Loucy (cell line): ENCODE measurements around the gene KCMF1.

Experiments used
- H2AFZ ChIP-seq: fragments of 200-600 bp; sonication (generic); 2 replicates; pipeline ENCODE4 v1.6.0; 2016; ENCODE audit warnings: antibody characterized with exemption, mild to moderate bottlenecking, low read length, moderate library complexity
- H3F3A ChIP-seq: fragments of 200-600 bp; 2 replicates; pipeline ENCODE4 v1.6.0; 2016; ENCODE audit warnings: antibody characterized with exemption, low read depth, mild to moderate bottlenecking
- H3K27me3 ChIP-seq: fragments of 200-600 bp; sonication (generic); 2 replicates; pipeline ENCODE4 v1.6.1; 2014; ENCODE audit warnings: low read length, mild to moderate bottlenecking; ENCODE audit not compliant: insufficient read depth, poor library complexity, severe bottlenecking
- H3K36me3 ChIP-seq: fragments of 200-600 bp; sonication (generic); 2 replicates; pipeline ENCODE4 v1.6.1; 2016; ENCODE audit warnings: low read length; ENCODE audit not compliant: insufficient read depth
- H3K4me1 ChIP-seq: fragments of 200-600 bp; sonication (generic); 2 replicates; pipeline ENCODE4 v1.5.1; 2014; ENCODE audit warnings: low read length, mild to moderate bottlenecking; ENCODE audit not compliant: insufficient read depth, poor library complexity, severe bottlenecking
- H3K4me2 ChIP-seq: fragments of 200-600 bp; sonication (generic); 2 replicates; pipeline ENCODE4 v1.6.0; 2014; ENCODE audit warnings: antibody characterized with exemption, low read length, low read depth, mild to moderate bottlenecking; ENCODE audit not compliant: poor library complexity, severe bottlenecking
- H3K4me3 ChIP-seq: fragments of 200-600 bp; sonication (generic); 2 replicates; pipeline ENCODE4 v1.5.1; 2014; ENCODE audit warnings: low read length, mild to moderate bottlenecking, mixed read lengths; ENCODE audit not compliant: poor library complexity, severe bottlenecking
- H3K79me2 ChIP-seq: fragments of 200-600 bp; sonication (generic); 2 replicates; pipeline ENCODE4 v1.6.1; 2014; ENCODE audit warnings: low read length; ENCODE audit not compliant: insufficient read depth
- H3K9ac ChIP-seq: fragments of 200-600 bp; sonication (generic); 2 replicates; pipeline ENCODE4 v1.6.0; 2014; ENCODE audit warnings: mild to moderate bottlenecking, low read depth, low read length, moderate library complexity; ENCODE audit not compliant: poor library complexity, severe bottlenecking
- H3K9me2 ChIP-seq: fragments of 200-600 bp; sonication (generic); replicated peaks from 2 replicates; pipeline ENCODE4 v1.6.1; 2016; ENCODE audit warnings: low read depth, low read length, mixed read lengths
- H3K9me3 ChIP-seq: fragments of 200-600 bp; sonication (generic); 2 replicates; pipeline ENCODE4 v1.6.1; 2014; ENCODE audit warnings: mild to moderate bottlenecking, antibody characterized with exemption, low read length, low read depth; ENCODE audit not compliant: insufficient read depth
- H4K20me1 ChIP-seq: fragments of 200-600 bp; sonication (generic); 2 replicates; pipeline ENCODE4 v1.6.0; 2014; ENCODE audit warnings: antibody characterized with exemption, low read length, mild to moderate bottlenecking; ENCODE audit not compliant: insufficient read depth, poor library complexity, severe bottlenecking
- EZH2phosphoT487 ChIP-seq: fragments of 200-600 bp; IDR thresholded peaks from 2 replicates; pipeline ENCODE4 v1.6.1; 2018; ENCODE audit warnings: antibody characterized with exemption, mild to moderate bottlenecking, moderate library complexity, borderline replicate concordance
- TF ChIP-seq, protein P1 (sequence below): fragments of 200-600 bp; sonication (generic); conservative IDR thresholded peaks from 2 replicates; pipeline ENCODE4 v1.5.1; 2014; ENCODE audit warnings: mild to moderate bottlenecking, antibody characterized with exemption, low read length

The KCMF1 gene

DNA sequence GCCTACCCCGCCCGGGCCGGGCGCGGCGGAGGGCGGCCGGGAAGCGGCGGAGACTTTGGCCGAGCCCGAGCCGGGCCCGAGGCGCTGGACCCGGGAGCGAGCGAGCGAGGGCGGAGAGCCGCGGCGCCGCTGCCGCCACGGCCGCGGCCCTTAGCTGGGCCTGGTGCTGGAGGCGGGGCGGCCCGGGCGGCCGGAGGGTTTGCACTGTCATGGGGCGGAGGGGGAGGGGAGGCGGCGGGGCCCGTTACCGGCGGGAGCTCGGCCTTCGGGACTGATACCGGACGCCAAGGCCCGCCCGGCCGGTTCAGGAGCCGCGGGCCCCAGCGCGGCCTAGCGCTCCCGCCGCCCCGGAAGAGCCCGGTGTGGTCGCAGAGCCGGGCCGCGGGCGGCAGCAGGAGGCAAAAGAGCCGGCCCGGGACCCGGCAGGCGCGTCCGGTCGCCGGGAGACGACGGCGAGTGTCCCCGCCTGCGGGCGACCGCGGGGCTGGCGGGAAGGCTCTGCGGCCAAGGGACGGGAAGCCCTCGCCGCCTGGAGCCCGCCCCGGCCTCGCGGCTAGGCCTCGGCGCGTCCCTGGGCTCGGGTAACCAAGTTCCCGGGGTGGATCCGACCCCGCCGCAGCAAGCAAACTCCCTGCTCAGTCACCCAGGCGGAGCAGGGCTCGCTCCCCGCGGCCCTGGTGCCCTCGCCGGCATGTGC lies 697 bp downstream of the KCMF1 start:
- Histone ChIP-seq H3K36me3 (no peaks in the 10 kb centered on the region), H3K9ac (peak overlapping the region; percentile 95), H3K79me2 (peaks cover 80% of the 10 kb centered on the region), H3F3A (no peaks in the 10 kb centered on the region; the same call in 1 of the 2 replicates), H2AFZ (no peak overlapping the region; the same call in 1 of the 2 replicates), H3K4me1 (peaks cover 44% of the 10 kb centered on the region), H3K9me2 (no peaks in the 10 kb centered on the region), H4K20me1 (peaks cover 55% of the 10 kb centered on the region), H3K27me3 (no peaks in the 10 kb centered on the region), H3K4me2 (peak overlapping the region; percentile 74), H3K9me3 (no peaks in the 10 kb centered on the region), H3K4me3 (peak overlapping the region; percentile 90)
- TF ChIP-seq, protein P1, sequence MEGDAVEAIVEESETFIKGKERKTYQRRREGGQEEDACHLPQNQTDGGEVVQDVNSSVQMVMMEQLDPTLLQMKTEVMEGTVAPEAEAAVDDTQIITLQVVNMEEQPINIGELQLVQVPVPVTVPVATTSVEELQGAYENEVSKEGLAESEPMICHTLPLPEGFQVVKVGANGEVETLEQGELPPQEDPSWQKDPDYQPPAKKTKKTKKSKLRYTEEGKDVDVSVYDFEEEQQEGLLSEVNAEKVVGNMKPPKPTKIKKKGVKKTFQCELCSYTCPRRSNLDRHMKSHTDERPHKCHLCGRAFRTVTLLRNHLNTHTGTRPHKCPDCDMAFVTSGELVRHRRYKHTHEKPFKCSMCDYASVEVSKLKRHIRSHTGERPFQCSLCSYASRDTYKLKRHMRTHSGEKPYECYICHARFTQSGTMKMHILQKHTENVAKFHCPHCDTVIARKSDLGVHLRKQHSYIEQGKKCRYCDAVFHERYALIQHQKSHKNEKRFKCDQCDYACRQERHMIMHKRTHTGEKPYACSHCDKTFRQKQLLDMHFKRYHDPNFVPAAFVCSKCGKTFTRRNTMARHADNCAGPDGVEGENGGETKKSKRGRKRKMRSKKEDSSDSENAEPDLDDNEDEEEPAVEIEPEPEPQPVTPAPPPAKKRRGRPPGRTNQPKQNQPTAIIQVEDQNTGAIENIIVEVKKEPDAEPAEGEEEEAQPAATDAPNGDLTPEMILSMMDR = no peak
- no peak for TF ChIP-seq EZH2phosphoT487

DNA sequence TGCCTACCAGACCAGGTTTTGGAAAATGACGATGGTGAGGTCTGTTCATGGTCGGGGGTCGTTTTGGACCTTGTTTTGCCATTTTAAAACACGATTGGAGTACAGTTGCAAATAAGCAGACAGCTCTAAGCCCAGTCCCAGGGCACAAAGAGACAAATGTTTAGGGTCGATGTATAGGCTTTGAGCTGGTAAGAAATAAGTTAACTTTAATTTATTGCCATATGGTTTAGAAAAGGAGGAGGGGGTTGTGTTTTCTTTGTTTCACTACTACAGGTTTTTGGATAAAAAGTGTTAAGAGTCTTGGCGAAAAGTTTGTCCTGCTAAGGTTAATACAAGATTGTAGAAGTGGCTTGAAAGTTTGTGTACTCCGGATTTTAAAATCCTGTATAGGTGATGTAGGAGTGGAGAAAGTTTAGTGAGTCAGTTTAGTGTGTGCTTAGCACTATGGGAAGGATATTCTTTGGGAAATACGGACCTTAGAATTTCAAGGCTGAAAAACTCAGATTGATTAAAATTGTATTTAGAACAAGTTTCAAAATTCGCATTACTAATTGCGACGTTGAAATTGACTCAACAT lies 1.3 kb downstream of the KCMF1 start:
- no peaks in the 10 kb centered on the region for H3K9me2 ChIP-seq
- TF ChIP-seq EZH2phosphoT487 = no peak
- TF ChIP-seq, protein P1 = no peak
- H3K79me2 ChIP-seq = peaks cover 86% of the 10 kb centered on the region
- peaks cover 62% of the 10 kb centered on the region for H4K20me1 ChIP-seq
- peak overlapping the region; percentile 95 for H3K9ac ChIP-seq
- H3K4me3 ChIP-seq = peak overlapping the region; percentile 90
- no peaks in the 10 kb centered on the region for H3K9me3 ChIP-seq
- no peaks in the 10 kb centered on the region; the same call in 1 of the 2 replicates for H3F3A ChIP-seq
- no peaks in the 10 kb centered on the region for H3K27me3 ChIP-seq
- H2AFZ ChIP-seq = no peak overlapping the region
- peaks cover 49% of the 10 kb centered on the region for H3K4me1 ChIP-seq
- H3K4me2 ChIP-seq = peak overlapping the region; percentile 74
- 0 out of 2 replicates have a peak, but pooled peaks cover 2% of the 10 kb centered on the region for H3K36me3 ChIP-seq

DNA sequence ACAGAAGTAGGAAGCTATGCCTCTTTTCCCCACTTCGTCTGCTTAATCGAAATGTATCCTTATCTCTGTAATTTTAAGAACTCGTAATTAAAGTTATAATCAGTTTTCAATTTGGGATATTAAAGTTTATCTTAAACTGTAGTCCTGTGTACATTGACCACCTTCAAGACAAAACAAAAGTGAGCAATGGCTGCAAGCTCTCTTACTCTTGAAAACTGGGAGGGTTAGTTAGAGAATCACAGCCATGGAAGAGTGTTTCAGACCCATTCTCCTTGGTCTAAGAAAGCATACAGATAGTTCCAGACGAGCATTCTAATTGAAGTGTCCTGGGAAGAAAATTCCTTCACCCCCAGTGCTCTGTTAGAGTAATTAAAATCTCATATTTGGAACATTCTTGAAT lies 2.0 kb downstream of the KCMF1 start:
- Histone ChIP-seq H2AFZ (no peak overlapping the region), H3K9me3 (no peaks in the 10 kb centered on the region), H3K4me1 (peaks cover 50% of the 10 kb centered on the region), H4K20me1 (peaks cover 67% of the 10 kb centered on the region), H3K4me2 (peak overlapping the region; percentile 74), H3K9me2 (no peaks in the 10 kb centered on the region), H3K79me2 (peaks cover 90% of the 10 kb centered on the region), H3K27me3 (no peaks in the 10 kb centered on the region), H3K4me3 (peak overlapping the region; percentile 90), H3F3A (no peaks in the 10 kb centered on the region; the same call in 1 of the 2 replicates), H3K9ac (peak overlapping the region; percentile 95), H3K36me3 (0 out of 2 replicates have a peak, but pooled peaks cover 5% of the 10 kb centered on the region)
- no peak for TF ChIP-seq EZH2phosphoT487
- TF ChIP-seq, protein P1 = no peak
